Neural cell (in vitro differentiated cells): Measurements from ENCODE around the gene MYO6. TPM values are rescaled to one million over a fixed set of nuclear protein-coding genes. Genes with fewer than 3 reads are reported as not detected.
"Not testable (repeated sequence)": the region's sequence is repeated elsewhere in the genome, so short reads cannot be mapped to it uniquely, and the experiment has no call there.

Source experiments
- H2AFZ ChIP-seq: fragments of 200-600, 300-800 bp; sonication (generic), shearing (Covaris generic); 2 replicates; pipeline ENCODE4 v1.6.0; 2014; ENCODE audit warnings: low read depth, mild to moderate bottlenecking, antibody characterized with exemption, low read length, moderate library complexity
- H3F3A ChIP-seq: fragments of 200-600 bp; shearing (Covaris generic); 2 replicates; pipeline ENCODE4 v1.6.1; 2016; ENCODE audit warnings: mild to moderate bottlenecking, moderate library complexity, mixed read lengths, antibody characterized with exemption, low read length; ENCODE audit not compliant: insufficient read depth, poor library complexity, severe bottlenecking
- H3K27ac ChIP-seq: fragments of 200-600, 300-800 bp; sonication (generic), shearing (Covaris generic); 2 replicates; pipeline ENCODE4 v1.5.1; 2014; ENCODE audit warnings: mild to moderate bottlenecking, low read length, moderate library complexity
- H3K27me3 ChIP-seq: fragments of 300-800, 200-600 bp; sonication (generic), shearing (Covaris generic); 2 replicates; pipeline ENCODE4 v1.6.0; 2014; ENCODE audit warnings: mild to moderate bottlenecking, low read depth, low read length, moderate library complexity; ENCODE audit not compliant: insufficient read depth
- H3K36me3 ChIP-seq: fragments of 300-800, 200-600 bp; sonication (generic), shearing (Covaris generic); 2 replicates; pipeline ENCODE4 v1.5.1; 2014; ENCODE audit warnings: mild to moderate bottlenecking, antibody characterized with exemption, low read length, moderate library complexity; ENCODE audit not compliant: insufficient read depth
- H3K4me2 ChIP-seq: fragments of 300-800, 200-600 bp; sonication (generic), shearing (Covaris generic); 2 replicates; pipeline ENCODE4 v1.6.0; 2014; ENCODE audit warnings: mild to moderate bottlenecking, low read length
- H3K4me3 ChIP-seq: fragments of 300-800, 200-600 bp; sonication (generic), shearing (Covaris generic); 2 replicates; pipeline ENCODE4 v1.5.1; 2014; ENCODE audit warnings: mild to moderate bottlenecking, low read length, moderate library complexity
- H3K79me2 ChIP-seq: fragments of 200-600 bp; shearing (Covaris generic); replicated peaks from 2 replicates; pipeline ENCODE4 v1.6.0; 2014; ENCODE audit warnings: mild to moderate bottlenecking, low read length, moderate library complexity; ENCODE audit not compliant: insufficient read depth
- H3K9ac ChIP-seq: fragments of 300-800, 200-600 bp; sonication (generic), shearing (Covaris generic); 2 replicates; pipeline ENCODE4 v1.6.1; 2016; ENCODE audit warnings: mild to moderate bottlenecking, low read length, mixed read lengths
- H3K9me2 ChIP-seq: fragments of 200-600 bp; shearing (Covaris generic); 2 replicates; pipeline ENCODE4 v1.6.1; 2016; ENCODE audit warnings: mild to moderate bottlenecking, low read length, mixed read lengths; ENCODE audit not compliant: insufficient read depth
- H3K9me3 ChIP-seq: fragments of 200-600, 300-800 bp; sonication (generic), shearing (Covaris generic); 2 replicates; pipeline ENCODE4 v1.6.1; 2016; ENCODE audit warnings: mild to moderate bottlenecking, mixed run types, low read length, moderate library complexity, mixed read lengths
- H4K20me1 ChIP-seq: fragments of 200-600 bp; shearing (Covaris generic); 2 replicates; pipeline ENCODE4 v1.6.1; 2016; ENCODE audit warnings: mild to moderate bottlenecking, mixed run types; ENCODE audit not compliant: insufficient read depth
- EP300 ChIP-seq: fragments of 450-650 bp; conservative IDR thresholded peaks from 2 replicates; pipeline ENCODE4 v1.6.1; 2014; ENCODE audit warnings: antibody characterized with exemption, mild to moderate bottlenecking, moderate library complexity; ENCODE audit not compliant: poor library complexity, severe bottlenecking
- EZH2 ChIP-seq: fragments of 200-600, 300-800 bp; shearing (Covaris generic), sonication (generic); IDR thresholded peaks from 2 replicates; pipeline ENCODE4 v1.6.1; 2014; ENCODE audit warnings: antibody characterized with exemption, low read length, borderline replicate concordance, mild to moderate bottlenecking; ENCODE audit not compliant: insufficient read depth, poor library complexity, severe bottlenecking
- MXI1 ChIP-seq: fragments of 450-650 bp; conservative IDR thresholded peaks from 2 replicates; pipeline ENCODE4 v1.6.1; 2014; ENCODE audit warnings: antibody characterized with exemption, mild to moderate bottlenecking; ENCODE audit not compliant: poor library complexity, severe bottlenecking
- POLR2AphosphoS5 ChIP-seq: IDR thresholded peaks from 2 replicates; pipeline ENCODE4 v1.6.1; 2012
- RAD21 ChIP-seq: fragments of 450-650 bp; conservative IDR thresholded peaks from 2 replicates; pipeline ENCODE4 v1.6.1; 2014; ENCODE audit warnings: antibody characterized with exemption, mild to moderate bottlenecking, moderate library complexity
- SMC3 ChIP-seq: fragments of 450-650 bp; conservative IDR thresholded peaks from 2 replicates; pipeline ENCODE4 v1.6.1; 2014; ENCODE audit warnings: antibody characterized with exemption, mild to moderate bottlenecking, moderate library complexity; ENCODE audit not compliant: poor library complexity
- TAF1 ChIP-seq: IDR thresholded peaks from 2 replicates; pipeline ENCODE4 v1.6.1; 2012; ENCODE audit warnings: low read depth
- polyA plus RNA-seq: library from polyadenylated mRNA; depleted of rRNA; stranded (reverse); fragments of >200 nt; gene quantifications from 2 replicates; pipeline ENCODE4 v1.2.3, GENCODE V29; 2014
- TF ChIP-seq, protein P1 (sequence below): IDR thresholded peaks from 2 replicates; pipeline ENCODE4 v1.6.1; 2012; ENCODE audit warnings: borderline replicate concordance
- TF ChIP-seq, protein P2 (sequence below): fragments of 450-650 bp; IDR thresholded peaks from 2 replicates; pipeline ENCODE4 v1.5.1; 2014; ENCODE audit warnings: antibody characterized with exemption, mild to moderate bottlenecking, moderate library complexity; ENCODE audit not compliant: poor library complexity, severe bottlenecking

MYO6 gene
- polyA plus RNA-seq, 1 donor from 2014 or later, result 49.1 TPM

DNA sequence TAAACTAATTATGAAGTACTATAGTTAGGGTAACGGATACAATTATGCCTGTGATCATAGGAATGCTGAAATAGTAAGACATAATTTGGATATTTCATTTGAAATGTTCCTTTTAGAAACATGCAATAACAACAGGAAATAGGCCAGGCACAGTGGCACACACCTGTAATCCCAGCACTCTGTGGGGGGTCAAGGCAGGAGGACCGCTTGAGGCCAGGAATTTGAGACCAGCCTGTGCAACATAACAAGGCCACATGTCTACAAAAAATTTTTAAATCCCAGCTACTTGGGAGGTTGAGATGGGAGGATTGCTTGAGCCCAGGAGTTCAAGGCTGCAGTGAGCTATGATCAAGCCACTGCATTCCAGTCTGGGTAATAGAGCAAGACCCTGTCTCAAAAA lies 25.7 kb upstream of the MYO6 start:
- Histone ChIP-seq H3K9me3 (no peaks in the 10 kb centered on the region), H4K20me1 (no peaks in the 10 kb centered on the region), H3K4me2 (no peak overlapping the region), H3F3A (no peaks in the 10 kb centered on the region), H3K9ac (no peak overlapping the region), H3K9me2 (no peaks in the 10 kb centered on the region), H3K4me3 (no peak overlapping the region), H3K36me3 (no peaks in the 10 kb centered on the region), H3K79me2 (no peaks in the 10 kb centered on the region), H2AFZ (no peak overlapping the region), H3K27ac (no peak overlapping the region), H3K27me3 (no peaks in the 10 kb centered on the region)
- no peak for TF ChIP-seq TAF1
- TF ChIP-seq, protein P1, sequence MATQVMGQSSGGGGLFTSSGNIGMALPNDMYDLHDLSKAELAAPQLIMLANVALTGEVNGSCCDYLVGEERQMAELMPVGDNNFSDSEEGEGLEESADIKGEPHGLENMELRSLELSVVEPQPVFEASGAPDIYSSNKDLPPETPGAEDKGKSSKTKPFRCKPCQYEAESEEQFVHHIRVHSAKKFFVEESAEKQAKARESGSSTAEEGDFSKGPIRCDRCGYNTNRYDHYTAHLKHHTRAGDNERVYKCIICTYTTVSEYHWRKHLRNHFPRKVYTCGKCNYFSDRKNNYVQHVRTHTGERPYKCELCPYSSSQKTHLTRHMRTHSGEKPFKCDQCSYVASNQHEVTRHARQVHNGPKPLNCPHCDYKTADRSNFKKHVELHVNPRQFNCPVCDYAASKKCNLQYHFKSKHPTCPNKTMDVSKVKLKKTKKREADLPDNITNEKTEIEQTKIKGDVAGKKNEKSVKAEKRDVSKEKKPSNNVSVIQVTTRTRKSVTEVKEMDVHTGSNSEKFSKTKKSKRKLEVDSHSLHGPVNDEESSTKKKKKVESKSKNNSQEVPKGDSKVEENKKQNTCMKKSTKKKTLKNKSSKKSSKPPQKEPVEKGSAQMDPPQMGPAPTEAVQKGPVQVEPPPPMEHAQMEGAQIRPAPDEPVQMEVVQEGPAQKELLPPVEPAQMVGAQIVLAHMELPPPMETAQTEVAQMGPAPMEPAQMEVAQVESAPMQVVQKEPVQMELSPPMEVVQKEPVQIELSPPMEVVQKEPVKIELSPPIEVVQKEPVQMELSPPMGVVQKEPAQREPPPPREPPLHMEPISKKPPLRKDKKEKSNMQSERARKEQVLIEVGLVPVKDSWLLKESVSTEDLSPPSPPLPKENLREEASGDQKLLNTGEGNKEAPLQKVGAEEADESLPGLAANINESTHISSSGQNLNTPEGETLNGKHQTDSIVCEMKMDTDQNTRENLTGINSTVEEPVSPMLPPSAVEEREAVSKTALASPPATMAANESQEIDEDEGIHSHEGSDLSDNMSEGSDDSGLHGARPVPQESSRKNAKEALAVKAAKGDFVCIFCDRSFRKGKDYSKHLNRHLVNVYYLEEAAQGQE, result no peak
- TF ChIP-seq SMC3, result no peak
- no peak for TF ChIP-seq POLR2AphosphoS5
- no peak for TF ChIP-seq RAD21
- TF ChIP-seq, protein P2, sequence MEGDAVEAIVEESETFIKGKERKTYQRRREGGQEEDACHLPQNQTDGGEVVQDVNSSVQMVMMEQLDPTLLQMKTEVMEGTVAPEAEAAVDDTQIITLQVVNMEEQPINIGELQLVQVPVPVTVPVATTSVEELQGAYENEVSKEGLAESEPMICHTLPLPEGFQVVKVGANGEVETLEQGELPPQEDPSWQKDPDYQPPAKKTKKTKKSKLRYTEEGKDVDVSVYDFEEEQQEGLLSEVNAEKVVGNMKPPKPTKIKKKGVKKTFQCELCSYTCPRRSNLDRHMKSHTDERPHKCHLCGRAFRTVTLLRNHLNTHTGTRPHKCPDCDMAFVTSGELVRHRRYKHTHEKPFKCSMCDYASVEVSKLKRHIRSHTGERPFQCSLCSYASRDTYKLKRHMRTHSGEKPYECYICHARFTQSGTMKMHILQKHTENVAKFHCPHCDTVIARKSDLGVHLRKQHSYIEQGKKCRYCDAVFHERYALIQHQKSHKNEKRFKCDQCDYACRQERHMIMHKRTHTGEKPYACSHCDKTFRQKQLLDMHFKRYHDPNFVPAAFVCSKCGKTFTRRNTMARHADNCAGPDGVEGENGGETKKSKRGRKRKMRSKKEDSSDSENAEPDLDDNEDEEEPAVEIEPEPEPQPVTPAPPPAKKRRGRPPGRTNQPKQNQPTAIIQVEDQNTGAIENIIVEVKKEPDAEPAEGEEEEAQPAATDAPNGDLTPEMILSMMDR, result no peak
- TF ChIP-seq EP300, result no peak
- TF ChIP-seq MXI1, result no peak
- no peak for TF ChIP-seq EZH2

GRCh38 chr6:75727206-75727605 lies 21.8 kb upstream of the MYO6 start:
- no peak overlapping the region for H2AFZ ChIP-seq
- H3K9me3 ChIP-seq, result no peaks in the 10 kb centered on the region
- H3K36me3 ChIP-seq, result no peaks in the 10 kb centered on the region
- no peaks in the 10 kb centered on the region for H3K9me2 ChIP-seq
- no peaks in the 10 kb centered on the region for H4K20me1 ChIP-seq
- no peaks in the 10 kb centered on the region for H3F3A ChIP-seq
- H3K79me2 ChIP-seq, result no peaks in the 10 kb centered on the region
- no peak overlapping the region for H3K4me2 ChIP-seq
- H3K4me3 ChIP-seq, result no peak overlapping the region
- TF ChIP-seq SMC3 (no peak), EP300 (no peak), EZH2 (no peak), MXI1 (no peak), TAF1 (no peak), RAD21 (no peak), POLR2AphosphoS5 (no peak)
- TF ChIP-seq, protein P2, result no peak
- TF ChIP-seq, protein P1, result no peak
- H3K27ac ChIP-seq, result no peak overlapping the region
- H3K9ac ChIP-seq, result no peak overlapping the region
- H3K27me3 ChIP-seq, result no peaks in the 10 kb centered on the region

GRCh38 chr6:75731029-75731428 lies 18.0 kb upstream of the MYO6 start:
- H4K20me1 ChIP-seq, H3F3A ChIP-seq, H3K9me2 ChIP-seq, H3K79me2 ChIP-seq, H3K9ac ChIP-seq, H3K27me3 ChIP-seq, H3K4me2 ChIP-seq, H3K27ac ChIP-seq, H3K4me3 ChIP-seq, H2AFZ ChIP-seq, H3K9me3 ChIP-seq, H3K36me3 ChIP-seq: not testable (repeated sequence)
